H1 (cell line): Measurements from ENCODE around the gene RNF135.

Source experiments
- ATF3 ChIP-seq: IDR thresholded peaks from 2 replicates; pipeline ENCODE4 v1.6.1; 2011; ENCODE audit warnings: low read depth, mild to moderate bottlenecking, low read length; ENCODE audit not compliant: insufficient read depth
- CEBPB ChIP-seq: IDR thresholded peaks from 2 replicates; pipeline ENCODE4 v1.6.1; 2012; ENCODE audit warnings: low read depth, low read length
- GABPA ChIP-seq: IDR thresholded peaks from 2 replicates; pipeline ENCODE4 v1.6.1; 2011; ENCODE audit warnings: mild to moderate bottlenecking, low read length, moderate library complexity, borderline replicate concordance; ENCODE audit not compliant: insufficient read depth
- POLR2A ChIP-seq, 2 experiments: IDR thresholded peaks; 1 replicate in 1 of 2; 2 replicates in 1 of 2; pipeline ENCODE4 v1.6.1; 2011; ENCODE audit warnings: low read depth in 2 of 2, low read length in 2 of 2, mild to moderate bottlenecking in 2 of 2; ENCODE audit errors: control extremely low read depth in 1 of 2
- POLR2AphosphoS5 ChIP-seq: IDR thresholded peaks from 2 replicates; pipeline ENCODE4 v1.6.1; 2011; ENCODE audit warnings: low read depth, low read length
- ZNF274 ChIP-seq: IDR thresholded peaks from 2 replicates; pipeline ENCODE4 v1.7.0; 2012; ENCODE audit warnings: low read length, borderline replicate concordance; ENCODE audit errors: extremely low read depth
- TF ChIP-seq, protein P1 (sequence below), 3 experiments: IDR thresholded peaks; 1 replicate in 2 of 3; 2 replicates in 1 of 3; pipeline versions ENCODE4 v1.5.1 to v1.6.1; 2011; ENCODE audit warnings: low read length in 3 of 3, mild to moderate bottlenecking in 3 of 3, inconsistent platforms in 2 of 3, low read depth in 1 of 3, moderate library complexity in 1 of 3; ENCODE audit not compliant: insufficient read depth in 1 of 3; ENCODE audit errors: control extremely low read depth in 1 of 3

GRCh38 chr17:30995347-30995746 lies 24.5 kb downstream of the RNF135 start:
- TF ChIP-seq, protein P1, sequence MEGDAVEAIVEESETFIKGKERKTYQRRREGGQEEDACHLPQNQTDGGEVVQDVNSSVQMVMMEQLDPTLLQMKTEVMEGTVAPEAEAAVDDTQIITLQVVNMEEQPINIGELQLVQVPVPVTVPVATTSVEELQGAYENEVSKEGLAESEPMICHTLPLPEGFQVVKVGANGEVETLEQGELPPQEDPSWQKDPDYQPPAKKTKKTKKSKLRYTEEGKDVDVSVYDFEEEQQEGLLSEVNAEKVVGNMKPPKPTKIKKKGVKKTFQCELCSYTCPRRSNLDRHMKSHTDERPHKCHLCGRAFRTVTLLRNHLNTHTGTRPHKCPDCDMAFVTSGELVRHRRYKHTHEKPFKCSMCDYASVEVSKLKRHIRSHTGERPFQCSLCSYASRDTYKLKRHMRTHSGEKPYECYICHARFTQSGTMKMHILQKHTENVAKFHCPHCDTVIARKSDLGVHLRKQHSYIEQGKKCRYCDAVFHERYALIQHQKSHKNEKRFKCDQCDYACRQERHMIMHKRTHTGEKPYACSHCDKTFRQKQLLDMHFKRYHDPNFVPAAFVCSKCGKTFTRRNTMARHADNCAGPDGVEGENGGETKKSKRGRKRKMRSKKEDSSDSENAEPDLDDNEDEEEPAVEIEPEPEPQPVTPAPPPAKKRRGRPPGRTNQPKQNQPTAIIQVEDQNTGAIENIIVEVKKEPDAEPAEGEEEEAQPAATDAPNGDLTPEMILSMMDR (IDR thresholded peaks at IDR 0.05; ENCODE audit: control extremely low read depth in 1 of 3, insufficient read depth in 1 of 3, low read depth in 1 of 3, low read length in 3 of 3), result no peak
- TF ChIP-seq POLR2A (IDR thresholded peaks at IDR 0.05; ENCODE audit: control extremely low read depth in 1 of 2, low read depth in 2 of 2, low read length in 2 of 2) (no peak), ATF3 (no peak), GABPA (no peak), ZNF274 (no peak), CEBPB (no peak), POLR2AphosphoS5 (no peak)
